Stimulated activated CD8-positive, alpha-beta memory T cell treated with anti-CD3 and anti-CD28 coated beads, Interleukin-2, amount 100 ng/mL, for 1 hour (primary cell): Measurements from ENCODE around the gene PLA2G4D.
"Not testable (repeated sequence)": the region's sequence is repeated elsewhere in the genome, so short reads cannot be mapped to it uniquely, and the experiment has no call there.

Experiments used
- DNase-seq, 2 donors: peaks; one replicate each; pipeline ENCODE4 v3.0.0-alpha.2; 2020; ENCODE audit warnings: low read depth in 2 of 2

The PLA2G4D gene

DNA sequence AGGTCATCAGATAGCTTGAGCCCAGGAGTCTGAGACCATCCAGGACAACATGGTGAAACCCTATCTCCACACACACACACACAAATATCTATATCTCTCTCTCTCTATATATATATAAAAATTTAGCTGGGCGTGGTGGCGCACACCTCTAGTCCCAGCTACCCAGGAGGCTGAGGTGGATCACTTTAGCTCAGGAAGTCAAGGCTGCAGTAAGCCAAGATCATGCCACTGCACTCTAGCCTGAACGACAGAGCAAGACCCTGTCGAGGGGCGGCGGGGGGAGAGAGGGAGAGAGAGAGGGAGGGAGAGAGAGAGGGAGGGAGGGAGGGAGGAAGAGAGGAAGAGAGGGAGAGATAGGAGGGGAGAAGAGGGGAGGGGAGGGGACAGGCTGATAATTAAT, 34.1 kb upstream of the PLA2G4D start:
- DNase-seq = no peak

DNA sequence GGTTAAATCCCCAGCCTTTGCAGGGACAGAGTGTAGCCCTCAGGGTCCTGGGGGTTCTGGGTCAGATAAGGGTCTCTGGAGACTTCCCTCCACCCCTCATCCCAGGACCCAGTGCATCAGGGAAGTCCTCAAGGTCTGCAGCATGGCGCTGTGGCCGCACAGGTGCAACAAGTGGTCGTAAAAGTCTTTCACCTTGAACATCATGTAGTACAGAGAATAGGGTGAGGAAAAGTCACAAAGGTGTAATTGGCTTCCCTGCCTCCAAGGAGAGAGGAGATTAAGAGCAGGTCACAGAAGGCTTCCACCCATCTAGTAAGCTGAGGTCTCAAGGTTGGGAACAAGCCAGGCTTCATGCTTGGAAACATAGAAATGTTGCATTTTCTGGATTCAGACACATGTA, 29.2 kb upstream of the PLA2G4D start:
- DNase-seq = no peak

DNA sequence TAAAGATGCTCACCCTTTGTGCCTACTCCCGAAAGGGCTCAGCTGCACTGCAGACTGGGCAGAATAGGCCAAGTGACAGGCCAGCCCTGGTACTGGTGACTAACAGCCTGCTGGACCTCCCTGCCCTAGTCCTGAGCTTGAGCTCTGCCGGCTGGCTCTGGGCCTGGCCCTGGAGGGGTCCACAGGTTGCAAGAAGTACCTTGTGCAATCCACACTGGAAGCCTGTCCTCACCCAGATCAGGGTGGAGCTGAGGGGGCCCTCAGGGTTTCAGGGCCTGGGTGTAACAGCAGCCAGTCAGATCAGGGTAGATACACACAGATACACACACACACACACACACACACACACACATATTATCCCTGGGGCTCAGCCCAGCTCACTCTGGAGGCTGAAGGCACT, 27.3 kb upstream of the PLA2G4D start:
- DNase-seq = no peak

GRCh38 chr15:42121021-42121420, 26.7 kb upstream of the PLA2G4D start:
- no peak for DNase-seq

DNA sequence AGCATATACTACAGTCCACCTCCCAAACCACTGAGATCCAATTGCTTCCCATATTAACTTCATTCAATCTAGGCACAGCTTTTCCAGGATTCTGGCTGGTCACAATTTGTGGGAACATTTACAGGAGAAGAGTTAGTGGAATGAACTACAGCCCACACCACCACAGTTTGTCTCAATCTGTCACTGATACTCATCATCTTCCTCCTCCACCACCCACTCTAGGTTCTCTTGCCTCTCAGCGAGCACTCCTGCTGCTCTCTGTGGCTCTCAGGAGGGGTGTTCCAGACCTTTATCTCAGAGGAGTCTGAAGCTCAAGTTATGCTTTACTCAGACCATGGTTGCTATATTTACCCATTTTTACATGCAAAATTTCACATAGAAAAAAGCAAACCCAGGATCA, 25.9 kb upstream of the PLA2G4D start:
- no peak for DNase-seq

- DNase-seq = no peak
Measured at GRCh38 chr15:42119446-42119760, 25.0 kb upstream of the PLA2G4D start.

GRCh38 chr15:42118650-42119445, 24.5 kb upstream of the PLA2G4D start:
- DNase-seq = no peak

- no peak for DNase-seq
Measured at GRCh38 chr15:42111924-42112323, 17.6 kb upstream of the PLA2G4D start.

- DNase-seq = no peak
Measured at GRCh38 chr15:42110367-42110766, 16.0 kb upstream of the PLA2G4D start.

DNA sequence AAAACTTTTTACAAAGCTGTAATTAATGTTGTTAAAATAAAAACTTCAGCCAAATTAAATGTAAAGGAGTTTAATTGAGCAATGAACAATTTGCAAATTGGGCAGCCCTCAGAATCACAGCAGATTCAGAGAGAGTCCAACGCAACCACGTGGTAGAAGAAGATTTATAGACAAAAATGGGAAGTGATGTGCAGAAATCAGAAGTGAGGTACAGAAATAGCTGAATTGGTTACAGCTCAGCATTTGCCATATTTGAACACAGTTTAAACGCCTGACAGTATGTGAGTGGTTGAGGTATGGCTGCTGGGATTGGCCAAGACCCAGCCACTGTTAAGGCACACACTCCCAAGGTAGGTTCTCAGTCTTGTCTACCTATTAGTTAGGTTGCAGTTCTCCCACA, 14.4 kb upstream of the PLA2G4D start:
- DNase-seq = no peak

- no peak for DNase-seq
Measured at GRCh38 chr15:42108189-42108588, 13.8 kb upstream of the PLA2G4D start.

- DNase-seq = no peak
Measured at GRCh38 chr15:42107473-42107872, 13.1 kb upstream of the PLA2G4D start.

DNA sequence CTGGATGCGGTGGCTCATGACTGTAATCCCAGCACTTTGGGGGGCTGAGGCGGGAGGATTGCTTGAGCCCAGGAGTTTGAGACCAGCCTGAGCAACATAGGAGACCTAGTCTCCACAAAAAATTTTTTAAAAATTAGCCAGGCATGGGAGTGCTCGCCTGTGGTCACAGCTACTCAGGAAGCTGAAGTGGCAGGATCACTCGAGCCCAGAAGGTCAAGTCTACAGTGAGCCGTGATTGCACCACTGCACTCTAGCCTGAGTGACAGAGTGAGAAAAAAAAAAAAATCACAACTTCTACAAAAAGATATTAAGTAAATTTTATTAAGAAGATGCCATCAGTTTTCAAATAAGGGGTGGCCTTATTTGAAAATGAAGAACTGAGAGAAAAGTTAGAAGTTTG, 11.9 kb upstream of the PLA2G4D start:
- no peak for DNase-seq

DNA sequence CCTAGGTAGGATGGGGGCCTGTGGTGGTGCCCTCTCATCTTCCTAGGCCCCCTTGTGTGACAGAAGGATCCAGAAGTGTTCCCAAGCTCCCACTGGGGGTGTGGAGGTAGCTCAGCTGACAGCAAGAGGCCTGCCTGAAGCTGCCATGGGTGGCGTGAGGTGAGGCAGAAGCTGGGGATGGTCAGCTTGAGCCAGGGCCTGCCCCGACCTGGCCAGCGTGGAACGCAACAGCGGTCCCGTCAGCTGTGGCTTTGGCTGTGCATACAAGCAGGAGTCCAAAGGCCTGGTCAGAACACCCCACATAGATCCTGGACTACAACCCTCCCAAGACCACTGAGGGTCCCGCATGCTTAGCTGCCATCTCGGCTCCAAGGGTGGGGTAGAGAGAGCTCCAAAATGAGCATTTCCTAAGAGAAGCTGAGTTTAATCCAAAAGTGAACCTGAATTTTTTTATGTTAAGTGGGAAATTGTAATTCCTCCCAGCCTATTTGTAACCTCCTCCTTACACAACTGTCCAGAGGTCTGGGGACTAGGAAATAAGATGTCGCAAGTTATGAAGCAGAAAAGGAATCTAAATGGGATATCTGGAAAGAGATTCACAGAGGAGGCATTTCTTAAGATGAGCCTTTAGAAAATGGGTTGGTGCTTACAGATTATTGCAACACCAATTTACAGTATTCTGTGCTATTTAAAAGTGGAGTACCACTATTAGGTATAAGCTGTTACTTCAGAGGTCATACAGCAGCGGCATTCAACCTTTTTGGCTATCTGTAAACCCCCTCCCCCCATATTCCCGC, 9.9 kb upstream of the PLA2G4D start:
- no peak for DNase-seq

- DNase-seq = no peak
Measured at GRCh38 chr15:42102646-42103235, 8.4 kb upstream of the PLA2G4D start.

GRCh38 chr15:42101861-42102260, 7.5 kb upstream of the PLA2G4D start:
- no peak for DNase-seq

DNA sequence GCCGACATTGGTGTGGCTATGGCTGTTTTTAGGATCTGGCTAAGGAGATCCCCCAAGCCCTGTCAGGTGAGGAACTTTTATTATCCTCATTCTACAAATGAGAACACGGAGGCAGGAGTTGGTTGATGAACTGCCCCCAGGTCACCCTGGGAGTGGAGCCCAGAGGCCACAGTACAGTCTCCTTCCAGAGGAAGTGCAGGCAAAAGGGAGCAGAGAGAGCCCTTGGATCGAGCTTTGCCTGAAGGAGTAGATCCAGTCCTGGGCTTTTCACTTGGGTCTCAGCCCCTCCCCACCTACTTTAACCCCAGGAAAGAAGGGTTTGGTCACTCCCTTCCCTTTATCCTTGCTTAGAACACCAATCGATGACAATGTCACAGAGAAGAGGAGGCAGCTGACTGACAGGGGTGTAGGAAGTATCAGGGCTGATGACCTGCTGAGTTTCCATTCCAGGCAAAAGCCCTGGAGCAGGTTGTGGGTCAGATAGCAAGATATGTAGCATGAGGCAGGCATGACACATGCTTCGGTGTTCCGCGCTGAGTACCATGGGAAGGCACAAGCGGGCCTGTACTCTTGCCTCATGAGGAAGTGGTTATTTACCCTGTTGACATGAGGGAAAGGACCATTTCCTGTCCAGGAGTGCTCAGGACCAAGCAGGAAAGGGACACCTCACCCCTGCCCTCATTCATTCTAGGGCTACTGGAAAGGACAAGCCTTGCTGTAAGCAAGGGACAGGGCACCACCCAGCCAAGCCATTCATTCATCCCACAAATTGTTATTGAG, 5.8 kb upstream of the PLA2G4D start:
- DNase-seq = no peak

- no peak for DNase-seq
Measured at GRCh38 chr15:42097018-42097417, 2.7 kb upstream of the PLA2G4D start.

GRCh38 chr15:42093966-42094365, 396 bp downstream of the PLA2G4D start:
- no peak for DNase-seq

GRCh38 chr15:42092398-42093318, 1.7 kb downstream of the PLA2G4D start:
- no peak for DNase-seq

GRCh38 chr15:42091753-42092397, 2.5 kb downstream of the PLA2G4D start:
- DNase-seq = not testable (repeated sequence)
